Endodermal cell (in vitro differentiated cells): Measurements from ENCODE around the gene CNIH2. TPM values are rescaled to one million over a fixed set of nuclear protein-coding genes. Genes with fewer than 3 reads are reported as not detected.

Experiments used
- DNase-seq: peaks from one replicate; pipeline ENCODE4 v3.0.0-alpha.2; 2017
- H3K27ac ChIP-seq: 2 replicates; pipeline ENCODE4 v1.5.1; 2013; ENCODE audit warnings: mild to moderate bottlenecking, low read depth, low read length, moderate library complexity
- H3K27me3 ChIP-seq: 2 replicates; pipeline ENCODE4 v1.6.1; 2013; ENCODE audit warnings: mild to moderate bottlenecking, low read length, moderate library complexity; ENCODE audit not compliant: insufficient read depth, control insufficient read depth, poor library complexity, severe bottlenecking
- H3K36me3 ChIP-seq: 2 replicates; pipeline ENCODE4 v1.7.0; 2013; ENCODE audit warnings: mild to moderate bottlenecking, low read length, moderate library complexity; ENCODE audit not compliant: control insufficient read depth, insufficient read depth
- H3K4me1 ChIP-seq: one replicate; pipeline ENCODE4 v1.7.0; 2013; ENCODE audit warnings: low read length; ENCODE audit not compliant: control insufficient read depth, insufficient read depth
- H3K4me3 ChIP-seq: 2 replicates; pipeline ENCODE4 v1.5.1; 2013; ENCODE audit warnings: mild to moderate bottlenecking, low read length, moderate library complexity
- H3K9ac ChIP-seq: 2 replicates; pipeline ENCODE4 v1.6.1; 2013; ENCODE audit warnings: mild to moderate bottlenecking, low read length, moderate library complexity; ENCODE audit not compliant: poor library complexity, severe bottlenecking; ENCODE audit errors: extremely low read depth
- H3K9me3 ChIP-seq: 2 replicates; pipeline ENCODE4 v1.6.1; 2013; ENCODE audit warnings: mild to moderate bottlenecking, low read length, moderate library complexity; ENCODE audit not compliant: control insufficient read depth
- H3K27ac Mint-ChIP-seq: 2 replicates; pipeline ENCODE4 v1.8.0; 2020; ENCODE audit warnings: mixed read lengths
- H3K27me3 Mint-ChIP-seq: 2 replicates; pipeline ENCODE4 v1.8.0; 2021; ENCODE audit warnings: mild to moderate bottlenecking, mixed read lengths; ENCODE audit not compliant: insufficient read depth
- H3K36me3 Mint-ChIP-seq: 2 replicates; pipeline ENCODE4 v1.8.0; 2020; ENCODE audit warnings: low read depth, mixed read lengths
- H3K4me1 Mint-ChIP-seq: 2 replicates; pipeline ENCODE4 v1.8.0; 2020; ENCODE audit warnings: mixed read lengths
- H3K4me3 Mint-ChIP-seq: 2 replicates; pipeline ENCODE4 v1.8.0; 2020; ENCODE audit warnings: mild to moderate bottlenecking, moderate library complexity, mixed read lengths
- H3K9me3 Mint-ChIP-seq: 2 replicates; pipeline ENCODE4 v1.8.0; 2020; ENCODE audit warnings: mild to moderate bottlenecking, mixed read lengths
- CTCF ChIP-seq: fragments of 200-600 bp; sonication (generic); conservative IDR thresholded peaks from 2 replicates; pipeline ENCODE4 v1.5.0; 2021; ENCODE audit warnings: antibody characterized with exemption, mild to moderate bottlenecking
- WGBS, 2 experiments: methylation state at CpG; one replicate each; pipeline versions ENCODE4 v1.1.5 to v1.1.7; 2013; ENCODE audit warnings: missing lambda C conversion rate in 2 of 2, mixed read lengths in 1 of 2; ENCODE audit not compliant: insufficient coverage in 1 of 2, insufficient read length in 1 of 2; 5-methylcytosine and 5-hydroxymethylcytosine counted together
- total RNA-seq, 2 donors: library from RNA; stranded (reverse); fragmentation: NEBNext Ultra II Directional in 1 of 2; extraction: Animal tissue kit (Norgen Biotek cat#: 25700) in 1 of 2; gene quantifications; 2 replicates in 1 of 2; 3 replicates in 1 of 2; pipeline ENCODE4 v1.2.1, GENCODE V29; 2021

CNIH2 gene
- total RNA-seq, 2 donors from 2014 or later: 3.5 to 3.8 TPM

GRCh38 chr11:66327171-66328030 lies 49.4 kb downstream of the CNIH2 start:
- no peak for DNase-seq
- 93 to 96% methylated on average over 9 to 10 of the region's 10 CpGs for WGBS, 2 experiments
- Histone ChIP-seq H3K4me1 (peaks cover 2% of the 10 kb centered on the region), H3K27ac (no peak overlapping the region), H3K36me3 (no peaks in the 10 kb centered on the region), H3K27me3 (no peaks in the 10 kb centered on the region), H3K9me3 (no peaks in the 10 kb centered on the region), H3K9ac (no peak overlapping the region), H3K4me3 (no peak overlapping the region)
- peak overlapping the region; percentile 3 for H3K27ac Mint-ChIP-seq
- peaks cover 4% of the 10 kb centered on the region for H3K4me1 Mint-ChIP-seq
- peaks cover 10% of the 10 kb centered on the region for H3K27me3 Mint-ChIP-seq
- no peak overlapping the region for H3K4me3 Mint-ChIP-seq
- H3K9me3 Mint-ChIP-seq: no peaks in the 10 kb centered on the region
- H3K36me3 Mint-ChIP-seq: no peaks in the 10 kb centered on the region
- no peak for TF ChIP-seq CTCF

GRCh38 chr11:66328031-66328301 lies 50.0 kb downstream of the CNIH2 start:
- no peak overlapping the region for H3K4me3 ChIP-seq
- no peaks in the 10 kb centered on the region for H3K27me3 ChIP-seq
- H3K36me3 ChIP-seq: no peaks in the 10 kb centered on the region
- no peaks in the 10 kb centered on the region for H3K9me3 ChIP-seq
- H3K36me3 Mint-ChIP-seq: peaks cover 2% of the 10 kb centered on the region
- no peak overlapping the region for H3K27ac ChIP-seq
- peaks cover 10% of the 10 kb centered on the region for H3K27me3 Mint-ChIP-seq
- H3K4me1 ChIP-seq: peaks cover 2% of the 10 kb centered on the region
- peak overlapping the region; percentile 35 for H3K27ac Mint-ChIP-seq
- peaks cover 4% of the 10 kb centered on the region for H3K4me1 Mint-ChIP-seq
- 92 to 100% methylated on average over 3 of the region's 3 CpGs for WGBS, 2 experiments
- no peaks in the 10 kb centered on the region for H3K9me3 Mint-ChIP-seq
- no peak overlapping the region for H3K4me3 Mint-ChIP-seq
- no peak overlapping the region for H3K9ac ChIP-seq
- TF ChIP-seq CTCF: no peak
- DNase-seq: no peak

GRCh38 chr11:66328302-66329144 lies 50.5 kb downstream of the CNIH2 start:
- Mint-ChIP-seq H3K27ac (peak overlapping the region; percentile 35), H3K4me3 (peak overlapping the region; percentile 28), H3K36me3 (peaks cover 2% of the 10 kb centered on the region), H3K27me3 (peaks cover 10% of the 10 kb centered on the region), H3K4me1 (peaks cover 4% of the 10 kb centered on the region), H3K9me3 (no peaks in the 10 kb centered on the region)
- H3K27me3 ChIP-seq: no peaks in the 10 kb centered on the region
- no peaks in the 10 kb centered on the region for H3K9me3 ChIP-seq
- H3K4me1 ChIP-seq: peaks cover 2% of the 10 kb centered on the region
- peak; percentile 96 for DNase-seq
- WGBS, 2 experiments: 14 to 22% methylated on average over 16 to 19 of the region's 19 CpGs
- no peak overlapping the region for H3K4me3 ChIP-seq
- peak; percentile 97 for TF ChIP-seq CTCF
- H3K9ac ChIP-seq: no peak overlapping the region
- no peaks in the 10 kb centered on the region for H3K36me3 ChIP-seq
- H3K27ac ChIP-seq: no peak overlapping the region
